Right renal pelvis (tissue), 4 donors: Measurements from ENCODE around the gene PCDHB7. TPM values are rescaled to one million over a fixed set of nuclear protein-coding genes. Genes with fewer than 3 reads are reported as not detected.
"Not testable (repeated sequence)": the region's sequence is repeated elsewhere in the genome, so short reads cannot be mapped to it uniquely, and the experiment has no call there.

ENCODE experiments used
- DNase-seq, 4 donors: peaks; one replicate each; pipeline ENCODE4 v3.0.0-alpha.2; 2013; ENCODE audit warnings: low read depth in 4 of 4, low spot score in 3 of 4, missing footprints in 1 of 4
- polyA plus RNA-seq, 4 donors: library from polyadenylated mRNA; unstranded; fragments of 120-200 nt; gene quantifications; one replicate each; pipeline ENCODE4 v1.2.1, GENCODE V29; 2013; ENCODE audit not compliant: insufficient read length in 4 of 4

Gene PCDHB7
- 1 to 10 TPM; 4.9 to 6.2 (median 5.9) TPM for polyA plus RNA-seq

DNA sequence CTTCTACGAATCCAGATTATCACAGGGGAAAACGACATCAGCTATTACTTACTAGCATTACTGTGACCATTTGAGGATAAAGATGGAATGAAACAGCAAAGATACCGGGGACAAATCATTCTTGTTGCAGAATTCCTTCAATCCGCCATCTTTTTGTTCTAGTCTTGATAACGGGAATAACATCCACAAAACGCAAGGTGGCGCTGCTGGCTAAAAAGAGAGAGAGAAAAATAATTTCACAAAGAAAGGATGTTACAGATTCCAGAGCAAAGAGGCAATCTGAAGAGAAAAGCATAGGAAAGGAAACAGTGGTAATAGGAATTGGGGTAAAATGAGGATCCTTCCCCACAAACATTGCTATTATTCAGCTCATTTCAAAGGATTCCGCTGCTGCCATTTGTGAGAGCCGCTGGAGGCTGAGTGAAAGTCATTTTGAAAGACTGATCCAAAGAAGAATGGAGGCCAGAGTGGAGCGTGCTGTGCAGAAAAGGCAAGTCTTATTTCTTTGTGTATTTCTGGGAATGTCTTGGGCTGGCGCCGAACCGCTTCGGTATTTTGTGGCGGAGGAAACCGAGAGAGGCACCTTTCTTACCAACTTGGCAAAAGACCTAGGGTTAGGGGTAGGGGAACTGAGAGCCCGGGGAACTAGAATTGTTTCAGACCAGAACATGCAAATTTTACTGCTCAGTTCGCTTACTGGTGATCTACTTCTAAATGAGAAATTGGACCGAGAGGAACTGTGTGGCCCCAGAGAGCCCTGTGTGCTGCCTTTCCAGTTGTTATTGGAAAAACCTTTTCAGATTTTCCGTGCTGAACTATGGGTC is at the start of gene PCDHB7:
Gene PCDHB7 (plus strand): TSS at position 264 of the 824 bp plus-strand sequence. CDS start 192 bp downstream, at position 456.
- peak in 1 of 4 donors; percentile 30 for DNase-seq

GRCh38 chr5:141123396-141124135 is 48.9 kb upstream of the PCDHB7 start:
- DNase-seq: not testable (repeated sequence)

DNA sequence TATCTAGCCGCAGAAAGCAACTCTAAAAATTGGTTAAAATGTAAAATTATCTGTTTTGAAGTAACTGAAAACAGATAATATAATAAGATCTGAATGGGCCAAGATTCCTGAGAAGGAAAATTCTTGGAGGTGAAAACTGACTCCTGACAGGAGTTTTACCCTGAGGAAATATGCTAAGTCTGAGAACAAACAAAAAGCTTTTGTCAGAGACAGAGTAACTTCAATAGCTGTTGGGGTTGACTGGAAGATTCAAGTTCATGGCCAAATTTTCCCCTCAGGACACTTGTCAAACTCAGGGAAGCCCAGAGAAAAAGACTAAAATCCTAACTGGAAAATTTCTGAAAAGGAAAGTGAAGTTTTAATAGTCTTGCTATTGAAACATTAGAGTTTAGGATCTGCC is 45.1 kb upstream of the PCDHB7 start:
- DNase-seq: no peak

GRCh38 chr5:141135030-141135717 is 37.3 kb upstream of the PCDHB7 start, which contains the start of gene PCDHB5:
Gene PCDHB5, plus strand, starts transcription at chr5:141135206. Its CDS starts 229 bp downstream, at chr5:141135435.
- no peak for DNase-seq

GRCh38 chr5:141135718-141136266 is 36.7 kb upstream of the PCDHB7 start:
- no peak for DNase-seq

GRCh38 chr5:141137346-141137745 is 35.1 kb upstream of the PCDHB7 start:
- not testable (repeated sequence) for DNase-seq

DNA sequence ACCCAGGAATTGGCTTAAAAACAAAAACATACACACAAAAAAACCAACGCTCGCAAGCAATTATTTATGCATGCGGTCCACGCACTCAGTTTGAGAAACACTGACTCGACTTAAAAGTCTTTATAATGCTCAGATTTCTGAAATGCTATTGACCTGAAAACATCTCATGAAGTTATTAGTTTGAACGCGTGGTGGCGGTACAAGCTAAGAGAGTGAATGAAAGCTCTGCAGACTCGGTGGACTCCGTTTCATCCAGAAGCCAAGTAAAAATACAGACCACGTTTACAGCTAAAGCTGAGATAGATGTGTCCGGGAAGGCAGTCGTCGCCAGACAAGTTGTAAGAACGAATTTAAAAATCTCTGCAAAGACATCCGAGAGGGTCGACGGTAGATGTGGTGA is 22.6 kb upstream of the PCDHB7 start, which contains the start of gene PCDHB6:
Gene PCDHB6 (plus strand): TSS at position 246 of the 400 bp plus-strand sequence. CDS start 201 bp downstream, outside the sequence.
- DNase-seq: peak in 1 of 4 donors; percentile 5

- DNase-seq: no peak
These were observed 22.0 kb upstream of the PCDHB7 start for GRCh38 chr5:141150224-141150992.

GRCh38 chr5:141150993-141151325 is 21.5 kb upstream of the PCDHB7 start:
- no peak for DNase-seq

DNA sequence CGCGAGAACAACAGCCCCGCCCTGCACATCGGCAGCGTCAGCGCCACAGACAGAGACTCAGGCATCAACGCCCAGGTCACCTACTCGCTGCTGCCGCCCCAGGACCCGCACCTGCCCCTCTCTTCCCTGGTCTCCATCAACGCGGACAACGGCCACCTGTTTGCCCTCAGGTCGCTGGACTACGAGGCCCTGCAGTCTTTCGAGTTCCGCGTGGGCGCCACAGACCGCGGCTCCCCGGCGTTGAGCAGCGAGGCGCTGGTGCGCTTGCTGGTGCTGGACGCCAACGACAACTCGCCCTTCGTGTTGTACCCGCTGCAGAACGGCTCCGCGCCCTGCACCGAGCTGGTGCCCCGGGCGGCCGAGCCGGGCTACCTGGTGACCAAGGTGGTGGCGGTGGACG is 20.8 kb upstream of the PCDHB7 start:
- not testable (repeated sequence) for DNase-seq

GRCh38 chr5:141152096-141152495 is 20.3 kb upstream of the PCDHB7 start:
- DNase-seq: not testable (repeated sequence)

- no peak for DNase-seq
These were observed 16.7 kb upstream of the PCDHB7 start for GRCh38 chr5:141155540-141156374.

GRCh38 chr5:141157356-141157755 is 15.1 kb upstream of the PCDHB7 start:
- DNase-seq: not testable (repeated sequence)

DNA sequence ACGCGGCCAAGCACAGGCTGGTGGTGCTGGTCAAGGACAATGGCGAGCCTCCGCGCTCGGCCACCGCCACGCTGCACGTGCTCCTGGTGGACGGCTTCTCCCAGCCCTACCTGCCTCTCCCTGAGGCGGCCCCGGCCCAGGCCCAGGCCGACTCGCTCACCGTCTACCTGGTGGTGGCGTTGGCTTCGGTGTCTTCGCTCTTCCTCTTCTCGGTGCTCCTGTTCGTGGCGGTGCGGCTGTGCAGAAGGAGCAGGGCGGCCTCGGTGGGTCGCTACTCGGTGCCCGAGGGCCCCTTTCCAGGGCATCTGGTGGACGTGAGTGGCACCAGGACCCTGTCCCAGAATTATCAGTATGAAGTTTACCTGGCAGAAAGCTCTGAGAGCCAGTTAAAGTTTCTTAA is 14.5 kb upstream of the PCDHB7 start:
- not testable (repeated sequence) for DNase-seq

DNA sequence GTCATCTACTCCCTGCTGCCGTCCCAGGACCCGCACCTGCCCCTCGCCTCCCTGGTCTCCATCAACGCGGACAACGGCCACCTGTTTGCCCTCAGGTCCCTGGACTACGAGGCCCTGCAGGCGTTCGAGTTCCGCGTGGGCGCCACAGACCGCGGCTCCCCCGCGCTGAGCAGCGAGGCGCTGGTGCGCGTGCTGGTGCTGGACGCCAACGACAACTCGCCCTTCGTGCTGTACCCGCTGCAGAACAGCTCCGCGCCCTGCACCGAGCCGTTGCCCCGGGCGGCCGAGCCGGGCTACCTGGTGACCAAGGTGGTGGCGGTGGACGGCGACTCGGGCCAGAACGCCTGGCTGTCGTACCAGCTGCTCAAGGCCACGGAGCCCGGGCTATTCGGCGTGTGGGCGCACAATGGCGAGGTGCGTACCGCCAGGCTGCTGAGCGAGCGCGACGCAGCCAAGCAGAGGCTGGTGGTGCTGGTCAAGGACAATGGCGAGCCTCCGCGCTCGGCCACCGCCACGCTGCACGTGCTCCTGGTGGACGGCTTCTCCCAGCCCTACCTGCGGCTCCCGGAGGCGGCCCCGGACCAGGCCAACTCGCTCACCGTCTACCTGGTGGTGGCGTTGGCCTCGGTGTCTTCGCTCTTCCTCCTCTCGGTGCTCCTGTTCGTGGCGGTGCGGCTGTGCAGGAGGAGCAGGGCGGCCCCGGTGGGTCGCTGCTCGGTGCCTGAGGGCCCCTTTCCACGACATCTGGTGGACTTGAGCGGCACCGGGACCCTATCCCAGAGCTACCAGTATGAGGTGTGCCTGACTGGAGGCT is 2.1 kb downstream of the PCDHB7 start:
- not testable (repeated sequence) for DNase-seq

- DNase-seq: no peak
These were observed 3.5 kb downstream of the PCDHB7 start for GRCh38 chr5:141175933-141176332.

GRCh38 chr5:141177577-141178191 is 5.2 kb downstream of the PCDHB7 start, which contains the start of gene PCDHB8:
Gene PCDHB8, plus strand, starts transcription at chr5:141177790. Its CDS starts 245 bp downstream, at chr5:141178035.
- DNase-seq: not testable (repeated sequence)
